Measurements from ENCODE around the gene PAM.

The PAM gene

DNA sequence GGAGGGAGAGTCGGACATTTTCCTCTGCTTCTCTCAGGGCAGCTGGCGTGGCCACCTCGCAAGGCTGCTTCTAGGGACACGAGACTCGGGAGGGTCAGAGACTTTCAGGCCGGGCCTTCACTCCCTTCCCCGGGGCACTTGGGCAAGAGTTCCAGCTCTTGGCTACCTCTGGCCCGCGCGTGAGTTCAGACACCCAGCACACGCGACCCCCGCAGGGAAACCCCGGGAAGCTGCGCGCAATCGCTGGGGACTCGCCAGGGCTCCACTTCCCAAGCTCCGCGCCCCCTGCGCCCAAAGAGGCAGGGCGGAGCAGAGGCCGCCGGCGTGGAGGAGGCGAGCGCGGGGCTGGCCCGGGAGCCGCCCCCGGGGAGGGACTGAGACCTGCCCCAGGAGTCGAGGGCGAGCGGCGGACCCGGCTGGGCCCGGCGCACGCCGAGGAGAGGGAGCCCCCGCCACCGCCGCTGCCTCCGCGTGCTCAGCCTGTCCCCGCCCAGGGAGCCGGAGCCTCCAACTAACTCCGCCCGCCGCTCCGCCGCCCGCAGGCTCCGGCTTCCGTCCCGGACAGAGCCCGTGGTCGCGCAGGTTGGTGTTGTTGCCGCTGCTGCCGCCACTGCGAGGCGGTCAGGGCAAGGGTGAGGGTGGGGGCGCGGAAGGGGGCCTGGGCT lies at the start of gene PAM:
Gene PAM, plus strand, starts transcription at position 539 of the 665 bp plus-strand sequence. CDS start 110,891 bp downstream, outside the sequence.
- DNase-seq (ENCODE audit: low read depth in 2 of 2) = peak; percentile 36 to 48

DNA sequence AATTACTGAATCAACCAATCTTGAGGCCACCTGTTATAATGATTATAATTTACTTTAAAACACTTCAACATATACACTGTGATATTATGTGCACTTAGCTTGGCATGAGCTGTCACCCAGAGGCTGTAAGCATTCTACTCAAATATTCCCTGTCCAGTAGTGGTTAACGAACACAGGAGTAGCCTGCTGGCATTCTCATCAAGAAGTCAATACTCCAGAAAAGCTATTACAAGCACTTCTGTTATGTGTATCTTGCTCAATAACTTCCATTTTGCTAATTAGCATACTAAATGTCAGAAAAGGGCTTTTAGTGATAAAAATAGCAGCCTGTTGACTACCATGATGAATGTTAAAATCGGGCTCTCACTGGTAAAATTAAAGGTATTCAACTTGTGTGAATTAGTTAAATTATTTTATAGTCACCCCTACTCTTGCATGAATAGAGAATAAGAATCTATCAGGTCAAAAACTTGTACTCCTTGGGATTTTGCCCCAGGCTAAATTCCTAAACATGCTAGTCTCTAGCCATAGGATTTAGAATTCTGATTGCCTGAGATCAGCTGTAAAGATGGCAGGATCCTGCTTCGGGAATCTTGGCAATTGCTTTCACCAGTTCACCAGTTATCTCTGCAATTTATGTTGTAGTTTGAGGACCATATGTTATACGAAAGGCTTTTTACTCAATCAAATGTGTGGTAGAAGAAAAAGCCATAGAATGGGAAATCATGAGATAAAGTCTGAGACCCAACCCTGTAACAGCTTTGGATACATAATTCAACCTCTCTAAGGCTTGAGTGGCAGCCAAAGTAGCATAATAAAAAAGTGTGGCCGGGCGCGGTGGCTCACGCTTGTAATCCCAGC lies 43.4 kb upstream of the PAM start:
- no peak for DNase-seq (ENCODE audit: low read depth in 2 of 2)

DNA sequence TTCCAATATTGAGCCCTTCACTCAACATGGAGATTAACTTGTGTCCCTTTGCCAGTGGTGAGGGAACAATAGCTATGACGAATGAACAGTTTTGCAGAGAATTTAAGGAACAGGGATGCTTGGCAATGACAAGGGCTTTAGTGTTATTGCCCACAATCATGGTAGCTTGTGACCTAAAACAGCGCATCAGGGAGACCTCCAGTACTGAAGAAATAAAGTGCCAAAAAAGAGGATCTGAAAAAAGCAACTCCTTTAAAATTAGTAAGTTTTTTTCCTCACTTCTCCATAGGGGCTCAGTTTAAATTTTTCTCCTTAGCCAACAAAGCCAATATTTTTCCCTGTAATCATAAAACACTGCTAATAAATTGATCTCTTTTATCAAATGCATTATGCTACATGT lies 41.8 kb upstream of the PAM start:
- DNase-seq (ENCODE audit: low read depth in 2 of 2) = no peak

DNA sequence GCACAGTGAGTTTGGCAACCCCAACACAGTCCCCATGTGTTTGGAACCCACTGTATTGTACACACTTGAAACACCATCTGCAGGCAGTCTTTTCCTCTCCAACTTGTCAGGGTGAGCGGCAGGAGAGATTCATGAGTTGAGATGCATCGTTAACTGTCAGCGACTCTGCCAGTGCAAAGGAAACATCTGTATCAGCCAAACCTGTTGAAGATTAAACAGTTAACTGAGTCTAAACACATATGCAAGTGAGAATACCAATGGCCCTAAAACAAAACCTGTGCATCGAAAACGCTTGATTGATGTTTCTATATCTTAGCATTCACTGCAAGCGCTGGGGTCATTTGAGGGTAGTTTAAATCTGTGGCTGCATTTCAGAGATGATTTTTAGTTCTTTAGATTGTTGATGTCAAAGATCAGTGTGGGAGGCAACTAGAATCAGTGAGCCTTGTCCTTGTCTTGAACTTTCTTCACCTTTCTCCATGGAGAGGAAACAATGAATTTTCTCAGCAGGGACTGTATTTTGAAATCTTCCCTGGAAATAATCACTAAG lies 41.3 kb upstream of the PAM start:
- no peak for DNase-seq (ENCODE audit: low read depth in 2 of 2)

DNA sequence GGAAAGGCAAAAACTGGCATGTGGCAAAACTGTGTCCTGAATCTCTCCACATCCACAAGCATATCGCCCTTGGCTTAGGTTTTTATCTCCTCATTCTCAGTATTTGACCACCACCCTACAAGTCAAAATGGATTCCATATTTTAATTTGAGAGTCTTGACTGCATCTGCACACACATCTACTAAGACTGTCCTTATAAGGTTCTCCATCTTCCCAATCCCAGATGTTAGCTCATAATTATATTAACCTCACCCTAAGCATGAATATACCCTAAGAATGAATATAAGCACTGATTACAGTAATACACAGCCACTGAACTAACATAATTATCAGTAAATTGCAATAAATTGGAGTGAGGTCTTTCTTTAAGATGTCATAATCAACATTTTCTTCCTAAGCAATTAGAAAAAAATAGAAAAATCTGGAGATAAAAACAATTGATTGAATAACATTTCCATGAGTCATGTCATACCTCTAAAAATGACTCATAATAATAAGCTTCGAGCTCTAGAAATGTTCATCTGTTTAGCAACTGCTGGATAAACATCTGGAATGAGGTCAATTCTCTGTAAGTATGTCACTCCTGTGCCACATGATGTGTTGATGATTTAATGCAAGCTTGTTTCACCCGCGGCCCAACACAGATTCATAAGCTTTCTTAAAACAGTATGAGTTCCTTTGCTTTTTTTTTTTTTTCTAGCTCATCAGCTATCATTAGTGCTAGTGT lies 39.9 kb upstream of the PAM start:
- DNase-seq (ENCODE audit: low read depth in 2 of 2) = no peak

DNA sequence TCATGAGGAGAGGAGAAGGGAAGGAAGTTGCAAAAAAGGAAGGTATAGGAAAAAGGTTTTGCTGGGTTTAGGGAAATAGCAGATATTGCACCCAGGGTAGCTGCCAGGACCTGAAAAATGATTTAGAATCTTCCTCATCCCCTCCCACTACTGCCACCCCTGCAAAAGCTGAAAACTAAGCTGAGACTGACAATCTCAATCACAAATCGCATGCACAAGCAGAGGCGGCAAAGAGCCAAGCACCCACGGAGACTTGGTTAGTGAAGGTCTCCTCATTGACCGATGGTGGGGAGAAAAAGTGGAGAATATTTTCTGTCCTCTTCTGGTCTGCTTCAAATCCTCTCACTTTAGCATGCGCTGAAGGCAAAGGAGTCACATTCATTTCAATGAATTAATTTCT lies 39.1 kb upstream of the PAM start:
- DNase-seq (ENCODE audit: low read depth in 2 of 2) = no peak

DNA sequence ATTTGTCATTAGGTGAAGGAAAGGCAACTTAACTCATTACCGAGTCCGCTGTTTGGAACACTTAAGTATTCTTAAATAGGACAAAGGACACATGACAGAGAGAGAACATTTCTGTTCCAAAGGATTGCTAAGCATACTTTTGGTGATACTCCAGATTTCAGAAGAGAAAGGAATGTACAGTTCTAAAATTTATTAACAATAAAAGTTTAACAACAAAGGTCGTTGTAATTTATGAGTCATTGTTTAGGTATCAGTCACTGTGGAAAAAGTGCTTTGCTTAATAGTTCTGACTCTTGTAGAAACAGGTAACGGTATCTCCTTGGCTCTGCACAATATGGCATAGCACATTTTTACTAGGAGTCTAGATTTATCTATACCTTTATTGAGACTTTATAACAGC lies 36.3 kb upstream of the PAM start:
- no peak for DNase-seq (ENCODE audit: low read depth in 2 of 2)

DNA sequence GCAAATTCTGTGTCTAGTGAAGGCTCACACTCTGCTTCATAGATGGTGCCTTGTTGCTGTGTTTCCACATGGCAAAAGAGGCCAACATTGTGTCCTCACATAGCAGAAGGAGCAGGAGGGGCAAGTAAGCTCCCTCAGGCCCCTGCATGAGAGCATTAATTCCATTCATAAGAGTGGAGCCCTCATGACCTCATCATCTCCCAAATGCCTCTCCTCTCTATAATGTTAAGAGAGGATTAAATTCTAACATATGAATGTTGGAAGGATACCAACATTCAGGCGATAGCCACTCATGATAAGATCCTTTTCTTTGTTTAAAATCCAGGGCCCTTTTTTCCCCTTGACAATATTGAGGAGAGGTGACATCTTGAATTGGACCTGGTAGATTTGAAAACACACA lies 35.2 kb upstream of the PAM start:
- no peak for DNase-seq (ENCODE audit: low read depth in 2 of 2)

DNA sequence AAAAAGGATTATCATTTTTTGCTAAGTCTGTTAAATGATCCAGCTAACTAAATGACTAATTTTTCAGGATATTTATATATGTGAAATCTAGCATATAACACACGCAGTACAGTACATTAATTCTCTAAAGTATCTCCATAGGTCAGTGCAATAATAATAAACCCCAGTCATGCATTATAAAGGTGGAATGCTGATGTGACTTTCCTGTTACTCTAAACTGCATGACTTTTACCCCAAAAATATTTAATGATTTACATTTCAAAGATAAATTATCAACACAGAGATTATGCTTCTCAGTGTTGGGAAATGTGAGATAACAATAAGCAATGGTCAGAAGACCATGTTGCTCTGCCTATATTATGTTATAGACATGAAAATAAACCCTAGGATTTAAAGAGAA lies 34.1 kb upstream of the PAM start:
- no peak for DNase-seq (ENCODE audit: low read depth in 2 of 2)

DNA sequence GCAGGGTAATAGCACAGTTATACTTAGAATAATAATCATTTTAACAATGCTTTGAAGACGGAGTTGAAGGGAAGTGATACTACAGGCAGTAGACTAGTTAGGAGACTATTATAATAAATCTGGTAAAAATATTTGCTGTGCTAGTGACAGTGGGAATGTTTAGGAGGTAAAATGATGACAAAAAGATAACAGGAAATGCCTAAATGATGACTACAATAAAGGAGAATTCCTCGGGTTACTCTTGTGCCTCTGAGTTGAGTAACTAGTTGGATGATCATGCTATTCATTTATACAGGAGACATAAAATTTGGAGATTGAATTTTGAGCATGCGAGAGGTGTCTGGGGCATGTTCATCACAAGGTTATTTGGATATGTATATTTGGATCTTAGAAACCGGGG lies 32.2 kb upstream of the PAM start:
- DNase-seq (ENCODE audit: low read depth in 2 of 2) = no peak

DNA sequence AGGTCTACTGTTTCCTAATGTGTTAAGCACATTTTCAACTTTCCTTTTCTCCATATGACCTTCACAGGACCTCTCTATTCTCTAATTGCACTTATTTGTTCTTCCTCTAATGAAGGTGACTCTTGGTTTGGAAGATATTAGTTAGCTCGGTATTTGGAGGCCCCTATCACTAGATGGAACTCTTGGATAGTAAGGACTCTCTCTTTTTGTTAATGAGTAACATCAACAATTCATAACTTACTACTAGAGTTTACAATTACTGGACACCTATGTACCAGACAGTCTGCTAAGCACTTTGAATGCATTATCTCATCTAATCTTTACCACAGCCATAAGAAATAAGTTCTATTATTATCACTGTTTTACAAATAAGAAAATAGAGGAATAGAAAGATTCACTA lies 23.4 kb upstream of the PAM start:
- no peak for DNase-seq (ENCODE audit: low read depth in 2 of 2)

DNA sequence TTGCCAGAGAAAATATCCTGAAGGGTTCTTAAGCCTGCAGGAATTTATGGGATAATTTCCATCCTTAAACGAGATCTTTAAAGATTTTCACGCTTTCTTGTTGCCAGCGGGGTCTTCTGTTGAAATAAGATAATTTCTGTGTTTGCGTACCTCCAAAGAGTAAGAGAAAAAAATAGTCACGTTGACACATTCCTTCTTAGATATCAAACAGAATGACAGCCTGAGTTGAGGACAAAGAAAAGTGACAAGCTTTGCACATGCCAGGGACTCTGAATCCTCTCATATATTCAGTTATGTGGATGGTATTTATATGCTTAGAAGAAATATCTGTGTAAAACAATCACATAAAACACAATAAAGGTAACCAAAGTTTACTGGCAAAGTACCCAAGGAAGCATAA lies 21.6 kb upstream of the PAM start:
- DNase-seq (ENCODE audit: low read depth in 2 of 2) = no peak

DNA sequence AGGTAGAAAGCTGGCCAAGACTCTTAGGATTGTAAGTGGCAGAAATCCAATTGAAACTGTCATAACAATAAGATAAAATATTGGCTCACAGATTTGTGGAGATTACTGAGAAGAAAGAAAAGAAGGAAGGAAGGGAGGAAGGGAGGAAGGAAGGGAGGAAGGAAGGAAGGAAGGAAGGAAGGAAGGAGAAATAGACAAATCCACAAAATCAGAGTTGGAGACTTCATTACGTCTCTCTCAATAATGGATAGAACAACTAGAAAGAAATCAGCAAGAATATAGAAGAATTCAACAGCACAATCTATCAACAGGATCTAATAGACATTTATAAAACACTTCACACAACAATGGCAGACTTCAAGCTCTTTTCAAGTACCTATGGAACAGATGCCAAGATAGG lies 17.9 kb upstream of the PAM start:
- DNase-seq (ENCODE audit: low read depth in 2 of 2) = no peak

DNA sequence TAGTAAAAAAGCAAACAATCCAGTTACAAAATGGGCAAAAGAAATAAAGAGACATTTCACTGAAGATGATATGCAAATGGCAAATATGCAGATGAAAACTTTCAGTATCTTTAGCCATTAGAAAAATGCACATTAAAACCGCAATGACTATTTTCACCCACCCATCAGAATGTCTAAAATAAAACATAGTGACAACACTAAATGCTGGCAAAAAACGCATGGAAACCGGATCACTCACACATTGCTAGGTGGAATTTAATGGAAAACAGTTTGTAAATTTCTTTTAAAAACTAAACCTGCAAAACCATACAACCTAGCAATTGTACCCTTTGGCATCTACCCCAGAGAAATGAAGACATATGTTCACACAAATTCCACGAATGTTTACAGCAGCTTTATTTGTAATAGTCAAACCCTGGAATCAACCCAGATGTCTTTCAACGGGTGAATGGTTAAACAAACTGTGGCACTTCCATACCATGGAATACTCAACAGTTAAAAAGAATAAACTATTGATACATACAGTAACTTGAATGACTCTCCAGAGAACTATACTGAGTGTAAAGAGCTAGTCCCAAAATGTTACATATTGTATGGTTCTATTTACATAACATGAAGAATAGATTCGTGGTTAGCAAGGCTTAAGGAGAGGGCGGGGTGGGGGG lies 17.2 kb upstream of the PAM start:
- DNase-seq (ENCODE audit: low read depth in 2 of 2) = no peak

DNA sequence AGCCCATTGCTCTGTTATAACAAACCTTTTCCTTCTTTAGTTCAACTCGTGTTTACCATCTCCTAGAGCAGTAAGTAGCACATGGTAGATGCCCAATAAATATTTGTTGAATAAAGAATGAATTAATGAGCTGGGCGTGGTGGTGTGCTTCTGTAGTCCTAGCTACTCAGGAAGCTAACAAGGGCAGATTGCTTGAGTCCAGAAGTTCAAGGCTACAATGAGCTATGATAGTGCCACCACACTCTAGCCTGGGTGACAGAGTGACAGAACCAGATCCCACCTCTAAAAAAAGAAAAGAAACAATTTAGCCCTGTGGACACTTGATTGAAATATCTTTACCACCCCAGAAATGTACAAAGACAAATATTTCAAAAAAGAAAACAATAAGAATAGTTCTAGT lies 14.6 kb upstream of the PAM start:
- DNase-seq (ENCODE audit: low read depth in 2 of 2) = no peak

DNA sequence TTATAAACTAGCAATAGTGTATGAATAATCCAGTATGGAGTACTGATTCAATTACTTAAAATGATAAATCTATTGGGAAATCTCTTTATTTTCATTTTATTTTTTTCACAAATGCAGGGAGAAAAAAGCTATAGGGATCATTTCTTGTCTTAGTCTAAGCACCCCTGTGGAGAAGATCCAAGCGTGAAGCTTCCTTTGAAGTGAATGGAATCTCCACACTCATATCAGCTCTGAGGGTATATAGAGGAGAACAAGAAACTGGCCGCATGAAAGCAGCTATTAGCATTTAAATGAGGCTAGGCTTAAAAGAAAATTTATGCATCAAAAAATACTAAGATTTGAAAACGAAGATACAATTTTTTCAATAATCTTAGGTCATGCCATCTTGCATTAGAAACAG lies 12.9 kb upstream of the PAM start:
- DNase-seq (ENCODE audit: low read depth in 2 of 2) = no peak

DNA sequence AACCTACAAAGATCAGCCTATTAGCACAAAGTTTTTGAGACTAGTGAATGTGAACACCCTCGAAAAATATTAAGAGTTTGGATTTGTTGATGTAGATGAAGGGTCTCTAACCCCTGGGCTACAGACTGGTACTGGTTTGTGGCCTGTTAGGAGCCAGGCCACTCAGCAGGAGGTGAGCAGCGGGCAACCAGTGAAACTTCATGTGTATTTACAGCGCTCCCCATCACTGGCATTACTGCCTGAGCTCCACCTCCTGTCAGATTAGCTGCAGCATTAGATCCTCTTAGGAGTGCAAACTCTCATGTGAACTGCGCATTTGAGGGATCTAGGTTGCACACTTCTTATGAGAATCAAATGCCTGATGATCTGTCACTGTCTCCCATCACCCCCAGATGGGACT lies 11.2 kb upstream of the PAM start:
- no peak for DNase-seq (ENCODE audit: low read depth in 2 of 2)

DNA sequence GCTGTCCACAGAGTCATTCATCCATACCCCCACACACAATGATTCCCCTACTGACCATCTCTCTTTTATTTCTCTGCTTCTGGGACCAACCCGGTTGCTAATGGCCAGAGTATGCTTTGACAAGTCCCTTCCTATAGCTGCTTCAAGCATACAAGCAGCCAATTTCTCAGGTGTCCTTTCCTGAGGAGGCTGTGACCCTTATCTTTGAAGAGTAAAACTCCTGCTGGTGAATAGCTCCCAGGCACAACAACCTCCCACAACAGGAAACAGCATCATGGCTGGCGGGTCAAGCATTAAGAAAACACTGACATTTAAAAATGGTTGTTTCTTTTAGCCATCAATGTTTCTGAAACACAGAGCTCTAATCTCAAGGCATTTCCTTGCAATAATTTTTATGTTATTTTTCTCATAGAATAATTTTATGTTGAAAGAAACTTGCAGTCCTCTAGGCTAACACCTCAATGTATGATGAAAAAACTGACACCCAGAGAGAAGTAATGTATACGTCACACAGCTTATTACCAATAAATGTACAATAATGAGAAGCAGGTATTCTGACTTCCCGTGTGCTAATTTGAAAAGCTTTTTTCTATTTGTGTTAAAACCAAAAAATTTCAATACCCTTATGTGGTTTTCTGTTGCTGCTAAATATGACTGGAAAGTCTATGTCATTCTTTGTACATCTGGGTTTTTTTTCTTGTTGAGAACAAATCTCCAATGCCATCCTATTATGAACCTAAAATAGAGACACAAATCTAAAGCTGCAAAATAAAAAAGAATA lies 7.5 kb upstream of the PAM start:
- no peak for DNase-seq (ENCODE audit: low read depth in 2 of 2)

DNA sequence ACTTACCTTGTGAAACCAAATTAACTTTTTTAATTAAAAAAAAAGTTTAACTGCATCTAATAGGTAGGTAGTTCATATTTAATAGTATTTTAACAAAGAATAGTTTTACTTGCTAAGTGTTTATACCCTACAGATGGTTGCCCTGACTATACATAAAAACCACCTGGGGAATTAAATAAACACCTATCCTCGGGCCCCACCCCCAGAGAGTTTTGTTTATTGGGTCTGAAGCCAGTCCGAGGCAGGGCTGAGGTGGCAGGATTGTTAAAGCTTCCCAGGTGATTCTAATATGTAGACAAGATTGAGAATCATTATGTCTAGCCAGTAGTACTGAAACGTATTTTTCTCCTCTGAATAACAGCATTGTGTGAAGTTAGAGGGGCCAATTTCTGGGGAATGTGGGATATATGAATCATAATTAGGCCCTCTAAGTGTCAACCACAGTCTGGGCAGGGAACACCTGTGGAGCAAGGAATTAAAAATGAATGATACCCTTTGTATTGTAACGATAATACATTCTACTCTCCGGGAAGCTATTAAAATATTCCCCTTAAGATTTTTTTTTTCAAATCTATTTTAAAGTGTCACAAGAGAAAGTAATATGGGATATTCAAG lies 5.6 kb upstream of the PAM start:
- no peak for DNase-seq (ENCODE audit: low read depth in 2 of 2)

DNA sequence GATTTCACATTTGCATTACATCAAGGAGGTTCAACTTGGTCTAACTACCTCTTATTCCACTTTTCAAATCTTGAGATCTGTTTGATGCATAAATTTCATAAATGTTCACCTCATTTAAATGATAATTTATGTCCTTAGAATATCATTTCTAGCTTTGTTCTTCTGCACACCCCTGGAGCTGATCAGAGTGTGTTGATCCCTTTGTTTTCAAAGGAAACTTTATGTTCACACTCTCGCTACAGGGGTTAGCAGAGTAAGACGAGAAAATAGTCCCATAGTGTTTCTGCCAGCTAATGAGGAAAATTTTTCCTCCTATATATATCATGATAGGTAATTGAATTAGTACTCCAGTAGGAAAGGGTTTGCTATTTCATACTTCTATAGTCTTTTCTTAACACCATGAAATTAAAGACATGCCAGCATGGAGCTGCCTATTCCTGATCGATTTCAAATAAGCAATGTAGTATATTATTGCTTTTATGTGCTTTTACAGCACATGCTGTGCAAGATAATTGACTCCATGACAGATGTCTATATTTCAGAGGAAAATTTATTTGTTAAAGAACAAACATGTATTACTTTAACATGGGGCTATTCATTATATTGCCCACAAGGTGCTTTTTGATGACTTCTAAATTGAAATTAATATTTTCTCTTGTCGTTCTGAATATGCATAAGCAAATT lies 4.8 kb upstream of the PAM start:
- no peak for DNase-seq (ENCODE audit: low read depth in 2 of 2)

Data from stimulated activated CD8-positive, alpha-beta memory T cell treated with anti-CD3 and anti-CD28 coated beads, Interleukin-2, amount 100 ng/mL, for 1 hour (primary cell).